Astrocyte of the spinal cord (primary cell): ENCODE measurements around the gene PHF20.
"Not testable (repeated sequence)": the region's sequence is repeated elsewhere in the genome, so short reads cannot be mapped to it uniquely, and the experiment has no call there.

Experiments
- DNase-seq: peaks from one replicate; pipeline ENCODE4 v3.0.0; 2011; ENCODE audit warnings: low read depth, low spot score
- H3K4me3 ChIP-seq: 2 replicates; pipeline ENCODE4 v1.5.1; 2011; ENCODE audit warnings: low read depth, mild to moderate bottlenecking, low read length, moderate library complexity
- in situ Hi-C: cut with HindIII; loops from 2 replicates; pipeline ENCODE4 v1.10.0; 2017; ENCODE audit warnings: low sequenced_read_pairs
- TF ChIP-seq, protein P1 (sequence below): IDR thresholded peaks from 2 replicates; pipeline ENCODE4 v1.5.1; 2012; ENCODE audit warnings: low read depth, mild to moderate bottlenecking, low read length, inconsistent platforms

The PHF20 gene

DNA sequence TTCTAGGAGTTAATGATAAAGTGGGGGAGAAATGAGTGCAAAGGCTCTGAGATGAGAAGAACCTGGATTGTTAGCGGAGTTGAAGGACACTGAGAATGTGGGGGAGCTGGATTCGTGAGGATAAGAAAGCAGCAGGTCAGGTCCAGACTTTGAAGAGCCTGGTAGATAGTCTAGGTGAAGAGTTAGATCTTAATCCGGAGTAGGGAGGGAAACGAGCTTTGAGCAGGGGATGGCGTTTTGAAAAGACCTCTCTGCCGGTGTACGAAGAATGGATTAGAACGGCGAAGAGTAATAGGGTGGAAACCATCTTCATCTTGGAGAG is 487 bp upstream of the PHF20 start:
- in situ Hi-C loops, result no loop called here

DNA sequence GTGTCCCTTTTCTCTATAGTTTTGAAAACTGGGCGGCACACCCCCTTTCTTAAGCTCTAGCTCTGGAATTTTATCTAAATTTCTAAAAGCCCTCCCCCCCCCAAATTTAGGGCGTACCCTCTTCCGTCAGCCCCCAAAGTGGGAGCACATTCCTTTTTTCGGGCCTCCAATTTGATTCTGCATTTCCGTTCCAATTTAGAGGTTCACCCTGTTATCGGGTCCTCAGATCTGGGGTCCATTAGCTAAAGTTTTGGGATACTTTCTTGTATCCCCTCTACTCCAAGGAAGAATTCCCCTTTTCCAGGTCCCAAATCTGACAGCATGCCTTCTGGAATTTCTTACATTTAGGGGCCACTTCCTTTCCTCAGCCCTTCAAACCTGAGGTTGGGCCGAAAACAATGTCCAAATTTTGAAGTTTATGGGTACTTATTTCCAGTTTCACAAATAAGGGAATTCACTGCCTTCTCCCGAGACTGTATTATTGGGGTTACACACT is 796 bp downstream of the PHF20 start:
- TF ChIP-seq, protein P1, sequence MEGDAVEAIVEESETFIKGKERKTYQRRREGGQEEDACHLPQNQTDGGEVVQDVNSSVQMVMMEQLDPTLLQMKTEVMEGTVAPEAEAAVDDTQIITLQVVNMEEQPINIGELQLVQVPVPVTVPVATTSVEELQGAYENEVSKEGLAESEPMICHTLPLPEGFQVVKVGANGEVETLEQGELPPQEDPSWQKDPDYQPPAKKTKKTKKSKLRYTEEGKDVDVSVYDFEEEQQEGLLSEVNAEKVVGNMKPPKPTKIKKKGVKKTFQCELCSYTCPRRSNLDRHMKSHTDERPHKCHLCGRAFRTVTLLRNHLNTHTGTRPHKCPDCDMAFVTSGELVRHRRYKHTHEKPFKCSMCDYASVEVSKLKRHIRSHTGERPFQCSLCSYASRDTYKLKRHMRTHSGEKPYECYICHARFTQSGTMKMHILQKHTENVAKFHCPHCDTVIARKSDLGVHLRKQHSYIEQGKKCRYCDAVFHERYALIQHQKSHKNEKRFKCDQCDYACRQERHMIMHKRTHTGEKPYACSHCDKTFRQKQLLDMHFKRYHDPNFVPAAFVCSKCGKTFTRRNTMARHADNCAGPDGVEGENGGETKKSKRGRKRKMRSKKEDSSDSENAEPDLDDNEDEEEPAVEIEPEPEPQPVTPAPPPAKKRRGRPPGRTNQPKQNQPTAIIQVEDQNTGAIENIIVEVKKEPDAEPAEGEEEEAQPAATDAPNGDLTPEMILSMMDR, result no peak
- H3K4me3 ChIP-seq, result peak overlapping the region; percentile 90
- in situ Hi-C loops, result no loop called here
- no peak for DNase-seq

More for the DNA sequence above, 487 bp upstream of the PHF20 start:
- DNase-seq, result no peak
- H3K4me3 ChIP-seq, result peak overlapping the region; percentile 9
- TF ChIP-seq, protein P1, result no peak

DNA sequence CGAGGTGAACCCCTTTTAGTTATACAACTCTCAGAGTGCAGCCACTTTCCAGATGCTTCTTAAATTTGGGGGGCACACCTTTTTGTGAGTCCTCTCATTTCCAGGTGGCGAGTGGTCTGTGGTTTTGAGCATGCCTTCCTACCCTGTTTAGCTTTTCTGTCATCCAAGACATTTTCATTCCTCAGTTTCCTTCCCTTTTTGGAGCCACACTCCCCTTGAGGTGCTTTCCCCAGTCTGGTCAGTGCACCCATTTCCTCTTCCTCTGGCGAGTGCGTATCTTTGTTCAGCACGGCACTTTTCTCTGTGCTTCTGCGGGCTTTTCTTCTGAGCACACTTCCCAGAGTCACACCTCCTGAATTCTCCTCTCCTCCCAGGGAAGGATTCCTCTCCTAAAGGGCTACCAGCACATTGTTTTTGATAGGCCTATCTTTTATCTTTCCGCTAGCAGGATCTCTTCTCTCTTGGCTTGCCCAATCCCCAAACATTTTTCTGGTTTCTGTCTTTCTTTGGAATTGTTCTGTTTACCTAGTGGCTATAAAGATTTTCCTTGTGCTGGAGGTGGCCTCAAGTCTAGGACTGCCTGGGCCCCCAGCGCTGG is 1.4 kb downstream of the PHF20 start:
- in situ Hi-C loops, result no loop called here
- TF ChIP-seq, protein P1, result no peak
- peak overlapping the region; percentile 90 for H3K4me3 ChIP-seq
- DNase-seq, result peak; percentile 3

DNA sequence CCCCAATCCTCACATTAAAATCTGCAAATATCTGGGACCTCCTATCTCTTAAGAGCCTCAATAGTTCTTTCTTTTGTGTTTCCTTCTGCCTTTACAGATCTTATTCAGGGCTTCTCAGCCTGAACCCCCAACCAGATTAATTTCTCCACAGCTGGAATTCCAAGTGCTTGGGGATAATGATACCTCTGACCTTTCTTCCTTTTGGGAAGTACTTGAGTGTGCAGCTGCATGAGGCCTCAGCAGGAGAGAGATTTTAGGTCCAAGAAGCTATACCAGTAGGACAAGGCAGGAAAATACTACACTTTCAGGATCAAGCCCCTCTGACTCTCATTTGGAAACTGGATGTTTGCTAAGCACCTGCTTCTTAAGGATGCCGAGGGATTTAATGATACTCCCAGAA is 2.6 kb downstream of the PHF20 start:
- TF ChIP-seq, protein P1, result no peak
- no peak for DNase-seq
- in situ Hi-C loops, result no loop called here
- no peak overlapping the region for H3K4me3 ChIP-seq

DNA sequence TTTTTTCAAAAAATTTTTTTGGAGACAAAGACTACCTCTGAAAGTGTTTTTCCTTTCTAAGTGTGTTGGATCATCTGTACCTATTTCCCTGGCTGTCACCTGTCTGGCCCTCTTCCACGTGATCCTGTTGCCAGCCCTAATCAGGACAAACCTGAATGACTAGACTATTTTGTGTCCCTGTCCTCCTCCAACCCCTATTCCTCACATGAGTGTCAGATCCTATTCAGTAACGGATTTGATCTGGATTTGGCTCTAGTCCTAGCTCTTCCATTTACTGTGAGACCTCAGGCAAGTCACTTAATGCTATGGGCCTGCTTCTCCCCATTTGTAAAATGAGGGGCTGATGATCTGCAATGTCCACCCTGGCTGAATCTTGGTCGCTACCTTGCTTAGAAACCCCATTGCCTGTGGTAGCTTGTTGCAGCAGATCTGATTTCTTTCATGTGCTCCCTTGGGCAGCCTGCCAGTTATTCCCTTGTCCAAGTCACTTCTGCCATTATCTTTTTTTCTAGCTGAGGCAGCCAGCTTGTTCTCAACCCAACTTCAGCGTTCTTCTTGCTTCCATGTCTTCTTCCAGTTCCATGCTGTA is 4.8 kb downstream of the PHF20 start:
- DNase-seq, result peak; percentile 35
- H3K4me3 ChIP-seq, result no peak overlapping the region
- TF ChIP-seq, protein P1, result no peak
- in situ Hi-C loops, result no loop called here

DNA sequence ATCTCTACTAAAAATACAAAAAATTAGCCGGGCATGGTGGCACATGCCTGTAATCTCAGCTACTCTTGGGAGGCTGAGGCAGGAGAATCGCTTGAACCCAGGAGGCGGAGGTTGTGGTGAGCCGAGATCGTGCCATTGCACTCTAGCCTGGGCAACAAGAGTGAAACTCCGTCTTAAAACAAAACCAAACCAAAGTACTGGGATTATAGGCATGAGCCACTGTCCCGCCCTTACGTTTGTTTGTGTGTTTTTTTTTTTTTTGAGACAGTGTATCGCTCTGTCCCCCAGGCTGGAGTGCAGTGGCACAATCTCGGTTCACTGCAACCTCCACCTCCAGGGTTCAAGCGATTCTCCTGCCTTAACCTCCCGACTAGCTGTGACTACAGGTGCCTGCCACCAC is 12.0 kb downstream of the PHF20 start:
- H3K4me3 ChIP-seq, DNase-seq, in situ Hi-C loops: not testable (repeated sequence)

DNA sequence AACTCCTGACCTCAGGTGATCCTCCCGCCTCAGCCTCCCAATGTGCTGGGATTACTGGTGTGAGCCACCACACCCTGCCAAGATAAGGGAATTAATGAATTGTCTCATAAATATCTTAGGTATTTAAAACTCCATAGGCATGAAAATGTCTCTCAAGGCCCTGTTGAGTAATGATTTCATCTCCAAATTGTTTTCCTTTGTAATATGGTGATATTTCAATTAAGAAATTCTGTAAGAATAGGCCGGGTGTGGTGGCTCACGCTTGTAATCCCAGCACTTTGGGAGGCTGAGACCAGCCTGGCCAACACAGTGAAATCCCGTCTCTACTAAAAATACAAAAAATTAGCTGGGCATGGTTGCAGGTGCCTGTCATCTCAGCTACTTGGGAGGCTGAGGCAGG is 13.7 kb downstream of the PHF20 start:
- in situ Hi-C loops, DNase-seq, H3K4me3 ChIP-seq: not testable (repeated sequence)
